ENCODE measurements around the gene C15orf39.

DNA sequence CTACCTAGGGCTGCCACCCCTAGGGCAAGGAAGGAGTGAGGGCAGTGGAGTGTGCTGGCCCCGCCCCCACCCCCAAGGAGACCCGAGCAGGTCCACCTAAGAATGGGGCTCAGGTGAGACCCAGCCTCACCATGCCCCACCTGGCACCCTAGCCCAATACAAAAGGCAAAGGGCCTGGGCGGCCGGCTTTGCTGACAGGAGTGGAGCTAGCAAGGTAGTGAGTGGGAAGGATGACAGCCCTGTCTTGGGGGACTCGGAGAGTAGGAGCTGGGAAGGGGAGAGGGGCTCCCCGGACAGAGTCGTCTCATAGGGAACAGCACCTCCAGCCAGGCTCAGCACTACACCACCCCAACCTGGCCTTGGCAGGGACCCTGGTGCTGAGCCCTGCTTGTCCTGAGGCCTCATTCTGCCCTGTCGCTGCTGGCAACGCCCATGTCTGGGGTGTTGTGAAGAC lies 12.1 kb downstream of the C15orf39 start:
- no peak for TF ChIP-seq POLR2A (IDR thresholded peaks at IDR 0.05)
- TF ChIP-seq, protein P1, sequence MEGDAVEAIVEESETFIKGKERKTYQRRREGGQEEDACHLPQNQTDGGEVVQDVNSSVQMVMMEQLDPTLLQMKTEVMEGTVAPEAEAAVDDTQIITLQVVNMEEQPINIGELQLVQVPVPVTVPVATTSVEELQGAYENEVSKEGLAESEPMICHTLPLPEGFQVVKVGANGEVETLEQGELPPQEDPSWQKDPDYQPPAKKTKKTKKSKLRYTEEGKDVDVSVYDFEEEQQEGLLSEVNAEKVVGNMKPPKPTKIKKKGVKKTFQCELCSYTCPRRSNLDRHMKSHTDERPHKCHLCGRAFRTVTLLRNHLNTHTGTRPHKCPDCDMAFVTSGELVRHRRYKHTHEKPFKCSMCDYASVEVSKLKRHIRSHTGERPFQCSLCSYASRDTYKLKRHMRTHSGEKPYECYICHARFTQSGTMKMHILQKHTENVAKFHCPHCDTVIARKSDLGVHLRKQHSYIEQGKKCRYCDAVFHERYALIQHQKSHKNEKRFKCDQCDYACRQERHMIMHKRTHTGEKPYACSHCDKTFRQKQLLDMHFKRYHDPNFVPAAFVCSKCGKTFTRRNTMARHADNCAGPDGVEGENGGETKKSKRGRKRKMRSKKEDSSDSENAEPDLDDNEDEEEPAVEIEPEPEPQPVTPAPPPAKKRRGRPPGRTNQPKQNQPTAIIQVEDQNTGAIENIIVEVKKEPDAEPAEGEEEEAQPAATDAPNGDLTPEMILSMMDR (IDR thresholded peaks at IDR 0.05): no peak
